HEK293T (cell line): ENCODE data around the gene BCCIP.

ENCODE experiments used
- CTCF ChIA-PET: fragments of 350-600 bp; formaldehyde crosslinking; extraction: SDS; loops from one replicate; lab custom pipeline; 2021; ENCODE audit warnings: antibody characterized with exemption, inconsistent platforms; lab: Yijun Ruan, JAX
- POLR2A ChIA-PET: fragments of 350-600 bp; formaldehyde crosslinking; extraction: SDS; loops from one replicate; lab custom pipeline; 2020; ENCODE audit warnings: antibody characterized with exemption, inconsistent platforms; lab: Yijun Ruan, JAX
- DNase-seq: peaks from one replicate; pipeline ENCODE4 v3.0.0; 2012; ENCODE audit warnings: mixed read lengths; ENCODE audit errors: extremely low spot score
- ARNT ChIP-seq: fragments of 450-650 bp; IDR thresholded peaks from 2 replicates; pipeline ENCODE4 v1.6.1; 2017; ENCODE audit warnings: mild to moderate bottlenecking
- BHLHE40 ChIP-seq: fragments of 450-650 bp; IDR thresholded peaks from 2 replicates; pipeline ENCODE4 v1.6.1; 2016; ENCODE audit warnings: mild to moderate bottlenecking, moderate library complexity, borderline replicate concordance
- CTBP1 ChIP-seq: fragments of 450-650 bp; IDR thresholded peaks from 2 replicates; pipeline ENCODE4 v1.6.1; 2016; ENCODE audit warnings: borderline replicate concordance
- ELF4 ChIP-seq: fragments of 450-650 bp; IDR thresholded peaks from 2 replicates; pipeline ENCODE4 v1.6.1; 2017; ENCODE audit warnings: antibody characterized with exemption
- FOXA1 ChIP-seq: fragments of 450-650 bp; IDR thresholded peaks from 2 replicates; pipeline ENCODE4 v1.6.1; 2016; ENCODE audit warnings: mild to moderate bottlenecking
- FOXK2 ChIP-seq: fragments of 450-650 bp; IDR thresholded peaks from 2 replicates; pipeline ENCODE4 v1.6.1; 2016; ENCODE audit warnings: mild to moderate bottlenecking
- FOXM1 ChIP-seq: fragments of 450-650 bp; IDR thresholded peaks from 2 replicates; pipeline ENCODE4 v1.6.1; 2017; ENCODE audit warnings: mild to moderate bottlenecking, borderline replicate concordance
- HDGF ChIP-seq: fragments of 450-650 bp; IDR thresholded peaks from 2 replicates; pipeline ENCODE4 v1.6.1; 2017; ENCODE audit warnings: antibody characterized with exemption, borderline replicate concordance
- L3MBTL2 ChIP-seq: fragments of 450-650 bp; conservative IDR thresholded peaks from 2 replicates; pipeline ENCODE4 v1.6.1; 2016; ENCODE audit warnings: mild to moderate bottlenecking
- LEF1 ChIP-seq: fragments of 450-650 bp; IDR thresholded peaks from 2 replicates; pipeline ENCODE4 v1.6.1; 2017; ENCODE audit warnings: mild to moderate bottlenecking, borderline replicate concordance
- NFRKB ChIP-seq: fragments of 450-650 bp; IDR thresholded peaks from 2 replicates; pipeline ENCODE4 v1.6.1; 2016; ENCODE audit warnings: mild to moderate bottlenecking, moderate library complexity
- PKNOX1 ChIP-seq: fragments of 450-650 bp; IDR thresholded peaks from 2 replicates; pipeline ENCODE4 v1.6.1; 2016
- SP1 ChIP-seq: fragments of 450-650 bp; IDR thresholded peaks from 2 replicates; pipeline ENCODE4 v1.6.1; 2017
- SUZ12 ChIP-seq: fragments of 450-650 bp; IDR thresholded peaks from 2 replicates; pipeline ENCODE4 v1.6.1; 2016; ENCODE audit warnings: mild to moderate bottlenecking
- TARDBP ChIP-seq: fragments of 450-650 bp; IDR thresholded peaks from 2 replicates; pipeline ENCODE4 v1.6.1; 2016
- ZNF384 ChIP-seq: fragments of 450-650 bp; IDR thresholded peaks from 2 replicates; pipeline ENCODE4 v1.6.1; 2016

BCCIP gene

GRCh38 chr10:125822878-125823662 lies at the start of gene BCCIP, which contains the start of gene UROS:
Gene BCCIP (plus strand): TSS chr10:125823546. CDS start chr10:125823558, 12 bp downstream.
Gene UROS (minus strand): TSS chr10:125823258. CDS start chr10:125816499, 6,759 bp downstream.
- ChIA-PET CTCF (interaction anchor here (0.7 kb wide), 1 partner anchor 45 kb away, joined by 3 read pairs; no protein-coding TSS in a partner anchor), POLR2A (interaction anchor here (1.0 to 1.7 kb wide), 6 partner anchors 9 to 190 kb away, joined by 3 to 7 read pairs (median 5); partner anchors contain the start of gene EDRF1)
- TF ChIP-seq BHLHE40, result peak; percentile 99
- TF ChIP-seq TARDBP, result peak; percentile 22; the same call in 1 of the 2 replicates
- no peak; the same call in 1 of the 2 replicates for TF ChIP-seq FOXM1
- peak; percentile 99 for DNase-seq

- ChIA-PET POLR2A (no interaction called here), CTCF (no interaction called here)
- no peak for DNase-seq
- TF ChIP-seq NFRKB (no peak), HDGF (no peak), BHLHE40 (no peak), FOXA1 (no peak), LEF1 (no peak), FOXK2 (no peak), ZNF384 (no peak)
These were observed 49.4 kb upstream of the BCCIP start for GRCh38 chr10:125773687-125774543.

GRCh38 chr10:125774581-125775191 lies 48.7 kb upstream of the BCCIP start:
- ChIA-PET POLR2A (no interaction called here), CTCF (no interaction called here)
- no peak for TF ChIP-seq CTBP1
- no peak for TF ChIP-seq ARNT
- no peak for TF ChIP-seq HDGF
- TF ChIP-seq FOXA1, result no peak
- TF ChIP-seq FOXM1, result no peak
- no peak for TF ChIP-seq LEF1
- no peak for TF ChIP-seq FOXK2
- TF ChIP-seq NFRKB, result no peak
- no peak for TF ChIP-seq SP1
- TF ChIP-seq L3MBTL2, result no peak
- DNase-seq, result no peak

- POLR2A ChIA-PET, result no interaction called here
- TF ChIP-seq ARNT (no peak), ELF4 (no peak)
- CTCF ChIA-PET, result no interaction called here
- DNase-seq, result no peak
These were observed 47.7 kb upstream of the BCCIP start, which contains the start of gene MMP21 for GRCh38 chr10:125775491-125776106. Gene MMP21 (minus strand): TSS chr10:125775821. CDS start chr10:125775821, 0 bp downstream.

GRCh38 chr10:125777806-125778205 lies 45.5 kb upstream of the BCCIP start:
- no peak for TF ChIP-seq HDGF
- TF ChIP-seq CTBP1, result no peak
- TF ChIP-seq ARNT, result no peak
- TF ChIP-seq LEF1, result no peak
- no peak for TF ChIP-seq FOXM1
- TF ChIP-seq FOXK2, result no peak
- no peak for TF ChIP-seq BHLHE40
- TF ChIP-seq NFRKB, result no peak
- no peak for TF ChIP-seq PKNOX1
- TF ChIP-seq ELF4, result no peak
- TF ChIP-seq ZNF384, result no peak
- TF ChIP-seq FOXA1, result no peak
- TF ChIP-seq L3MBTL2, result no peak
- TF ChIP-seq TARDBP, result no peak
- no peak for TF ChIP-seq SP1
- no peak for TF ChIP-seq SUZ12
- ChIA-PET CTCF (no interaction called here), POLR2A (no interaction called here)
- no peak for DNase-seq

- TF ChIP-seq BHLHE40 (no peak), ZNF384 (no peak), HDGF (no peak), SP1 (no peak), TARDBP (no peak), ELF4 (no peak), PKNOX1 (no peak), NFRKB (no peak), L3MBTL2 (no peak), FOXA1 (no peak), ARNT (no peak), FOXM1 (no peak)
- POLR2A ChIA-PET, result no interaction called here
- no peak for DNase-seq
- CTCF ChIA-PET, result no interaction called here
These were observed 44.8 kb upstream of the BCCIP start for GRCh38 chr10:125778556-125778955.
